Activated T-cell treated with anti-CD3 and anti-CD28 coated beads, Interleukin-2, amount 50 U/mL, for 4 hours (primary cell): ENCODE data around the gene KCNAB1. TPM values are rescaled to one million over a fixed set of nuclear protein-coding genes. Genes with fewer than 3 reads are reported as not detected.
"Not testable (repeated sequence)": the region's sequence is repeated elsewhere in the genome, so short reads cannot be mapped to it uniquely, and the experiment has no call there.

Experiments used
- ATAC-seq, 2 donors: fragments of 200-7000 bp; cut with Tn5 transposase; one replicate each; pipeline ENCODE4 v1.10.0; 2021
- DNase-seq: peaks from one replicate; pipeline ENCODE4 v3.0.0-alpha.2; 2020
- H3K27me3 Mint-ChIP-seq: one replicate; pipeline ENCODE4 v1.8.0; 2021; ENCODE audit warnings: low read depth, mixed read lengths
- H3K36me3 Mint-ChIP-seq: one replicate; pipeline ENCODE4 v1.8.0; 2022; ENCODE audit warnings: mixed read lengths; ENCODE audit not compliant: insufficient read depth
- H3K4me1 Mint-ChIP-seq: one replicate; pipeline ENCODE4 v1.8.0; 2021; ENCODE audit warnings: low read depth, mixed read lengths
- H3K4me3 Mint-ChIP-seq: one replicate; pipeline ENCODE4 v1.8.0; 2021; ENCODE audit warnings: mild to moderate bottlenecking, moderate library complexity, mixed read lengths
- H3K9me3 Mint-ChIP-seq: one replicate; pipeline ENCODE4 v1.8.0; 2021; ENCODE audit warnings: mixed read lengths
- total RNA-seq, 3 donors: library from RNA; stranded (reverse); gene quantifications; one replicate each; pipeline ENCODE4 v1.2.1, GENCODE V29; 2021

KCNAB1 gene
- total RNA-seq, 3 donors from 2014 or later = not detected

DNA sequence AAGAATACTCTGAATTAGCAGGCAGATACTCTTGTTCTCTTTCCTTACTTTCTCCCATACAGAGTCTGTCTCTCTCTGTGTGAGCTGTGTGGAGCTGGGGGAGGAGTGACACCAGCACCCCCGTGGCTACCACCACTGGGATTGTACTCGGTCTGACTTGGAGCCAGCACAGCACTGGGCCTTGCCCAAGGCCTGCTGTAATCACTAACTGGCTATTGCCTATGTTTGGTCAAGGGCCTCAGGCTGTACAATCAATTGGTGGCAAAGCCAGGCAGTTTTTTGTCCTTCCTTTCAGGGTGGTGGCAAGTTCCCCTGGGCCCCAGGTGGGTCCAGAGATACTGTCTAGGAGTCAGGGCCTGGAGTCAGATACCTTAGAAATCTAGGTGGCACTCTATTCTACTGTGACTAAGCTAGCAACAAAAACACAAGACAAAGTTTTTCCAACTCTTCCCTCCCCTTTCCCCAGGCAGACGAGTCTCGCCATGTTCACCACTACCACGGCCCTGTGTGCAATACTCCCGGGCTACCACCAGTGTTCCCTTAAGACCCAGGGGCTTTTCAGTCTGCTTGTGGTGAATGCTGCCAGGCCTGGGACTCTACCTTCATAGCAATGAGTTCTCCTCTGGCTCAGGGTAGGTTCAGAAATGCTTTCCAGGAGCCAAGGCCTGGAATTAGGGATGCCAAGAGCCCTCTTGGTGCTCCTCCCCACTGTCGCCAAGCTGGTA, 151.8 kb downstream of the KCNAB1 start:
- H3K4me1 Mint-ChIP-seq = no peaks in the 10 kb centered on the region
- H3K36me3 Mint-ChIP-seq = no peaks in the 10 kb centered on the region
- no peak for DNase-seq
- ATAC-seq = no peak
- H3K27me3 Mint-ChIP-seq = peaks cover 7% of the 10 kb centered on the region
- H3K4me3 Mint-ChIP-seq = no peak overlapping the region
- H3K9me3 Mint-ChIP-seq = peaks cover 8% of the 10 kb centered on the region

DNA sequence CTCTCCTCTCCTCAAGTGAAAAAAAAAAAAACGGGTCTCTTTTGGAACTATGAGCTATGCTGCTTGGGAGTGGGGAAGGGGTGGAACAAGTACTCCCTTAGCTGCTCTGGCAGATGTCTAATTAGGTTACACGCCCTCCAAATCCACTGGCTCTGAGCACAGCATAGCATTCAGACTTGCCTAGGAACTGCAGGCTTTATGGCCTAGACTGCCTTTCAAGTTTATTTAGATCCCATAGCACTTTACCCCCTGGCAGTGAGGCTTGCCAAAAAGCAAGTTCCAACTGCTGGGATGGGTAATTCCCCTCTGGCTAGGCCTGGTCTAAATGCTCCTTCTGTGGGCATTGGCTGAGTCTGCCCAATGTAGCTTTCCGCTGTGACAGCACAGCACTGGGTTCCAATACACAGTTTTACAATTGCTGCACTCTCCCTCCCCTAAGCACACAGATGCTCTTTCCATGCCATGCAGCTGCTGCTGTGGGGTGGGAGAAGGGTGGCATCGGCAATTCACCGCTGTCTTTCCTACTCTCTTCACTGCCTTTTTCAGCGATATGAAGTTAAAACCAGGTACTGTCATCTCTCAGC, 152.8 kb downstream of the KCNAB1 start:
- Mint-ChIP-seq H3K9me3 (peaks cover 8% of the 10 kb centered on the region), H3K4me3 (no peak overlapping the region), H3K4me1 (no peaks in the 10 kb centered on the region), H3K27me3 (peaks cover 7% of the 10 kb centered on the region), H3K36me3 (no peaks in the 10 kb centered on the region)
- DNase-seq = no peak
- no peak for ATAC-seq

DNA sequence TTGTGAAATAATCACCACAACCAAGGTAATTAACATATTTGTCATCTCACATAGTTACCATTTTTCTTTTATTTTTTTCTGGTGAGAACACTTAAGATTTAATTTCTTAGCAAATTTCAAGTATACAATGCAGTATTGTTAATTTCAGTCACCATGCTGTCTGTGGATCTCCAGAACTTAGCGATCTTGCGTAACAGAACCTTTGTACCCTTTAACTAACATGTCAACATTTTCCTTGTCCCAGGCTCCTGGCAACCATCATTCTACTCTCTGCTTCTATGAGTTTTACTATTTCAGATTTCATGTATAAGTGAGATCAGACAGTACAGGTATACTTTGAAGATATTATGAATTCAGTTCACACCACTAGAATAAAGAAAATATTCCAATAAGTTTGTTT, 154.4 kb downstream of the KCNAB1 start:
- ATAC-seq = no peak
- Mint-ChIP-seq H3K4me1 (no peaks in the 10 kb centered on the region), H3K4me3 (no peak overlapping the region)

DNA sequence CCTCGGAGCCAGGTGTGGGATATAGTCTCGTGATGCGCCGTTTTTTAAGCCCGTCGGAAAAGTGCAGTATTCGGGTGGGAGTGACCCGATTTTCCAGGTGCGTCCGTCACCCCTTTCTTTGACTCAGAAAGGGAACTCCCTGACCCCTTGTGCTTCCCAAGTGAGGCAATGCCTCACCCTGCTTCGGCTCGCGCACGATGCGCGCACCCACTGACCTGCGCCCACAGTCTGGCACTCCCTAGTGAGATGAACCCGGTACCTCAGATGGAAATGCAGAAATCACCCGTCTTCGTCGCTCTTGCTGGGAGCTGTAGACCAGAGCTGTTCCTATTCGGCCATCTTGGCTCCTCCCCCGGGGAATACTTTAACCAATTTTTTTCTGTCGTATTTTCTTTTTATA, 164.3 kb downstream of the KCNAB1 start:
- H3K4me1 Mint-ChIP-seq, DNase-seq, ATAC-seq, H3K9me3 Mint-ChIP-seq, H3K36me3 Mint-ChIP-seq, H3K4me3 Mint-ChIP-seq: not testable (repeated sequence)
- peaks cover 21% of the 10 kb centered on the region for H3K27me3 Mint-ChIP-seq

More for the DNA sequence above, 154.4 kb downstream of the KCNAB1 start:
- no peak for DNase-seq
- Mint-ChIP-seq H3K27me3 (peaks cover 7% of the 10 kb centered on the region), H3K36me3 (no peaks in the 10 kb centered on the region), H3K9me3 (peaks cover 8% of the 10 kb centered on the region)

DNA sequence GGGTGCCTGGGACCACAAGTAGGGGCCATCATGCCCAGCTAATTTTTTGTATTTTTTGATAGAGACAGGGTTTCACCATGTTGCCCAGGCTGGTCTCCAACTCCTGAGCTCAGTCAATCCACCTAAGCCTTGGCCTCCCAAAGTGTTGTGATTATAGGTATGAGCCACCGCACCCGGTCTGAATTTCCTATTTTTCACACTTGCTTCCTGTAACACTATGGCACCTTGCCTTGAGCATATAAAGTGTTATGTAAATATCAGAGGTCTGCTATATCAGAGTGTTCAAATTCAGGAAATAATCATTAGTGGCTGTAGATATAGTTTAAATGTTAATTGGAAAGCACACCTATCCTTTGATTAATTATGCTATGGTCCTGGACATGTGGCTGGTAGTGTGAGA, 165.2 kb downstream of the KCNAB1 start:
- Mint-ChIP-seq H3K9me3 (no peaks in the 10 kb centered on the region), H3K4me3 (no peak overlapping the region), H3K27me3 (peaks cover 31% of the 10 kb centered on the region), H3K4me1 (no peaks in the 10 kb centered on the region), H3K36me3 (no peaks in the 10 kb centered on the region)
- DNase-seq = no peak
- ATAC-seq = no peak

DNA sequence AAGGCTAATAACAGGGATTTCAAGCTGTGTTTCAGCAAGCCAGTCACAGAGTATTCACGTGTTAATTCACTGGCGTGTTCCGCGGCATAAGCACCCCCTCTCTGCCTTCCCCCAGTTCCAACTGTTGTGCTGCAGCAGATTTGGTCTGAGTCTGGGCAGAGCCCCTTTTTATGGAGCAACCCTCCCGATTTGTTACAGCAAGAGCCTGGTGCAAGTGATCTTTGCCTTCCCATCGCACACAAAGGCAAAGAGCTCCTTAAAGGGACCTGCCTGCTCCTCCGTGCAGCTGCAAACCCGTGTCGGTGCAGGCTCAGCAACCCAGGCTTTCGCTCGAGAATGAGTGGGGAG, 170.5 kb downstream of the KCNAB1 start:
- Mint-ChIP-seq H3K9me3 (no peaks in the 10 kb centered on the region), H3K27me3 (peaks cover 65% of the 10 kb centered on the region), H3K36me3 (no peaks in the 10 kb centered on the region), H3K4me1 (peaks cover 9% of the 10 kb centered on the region), H3K4me3 (no peak overlapping the region)
- ATAC-seq (peak in 1 of 2 donors; percentile 24), DNase-seq (no peak)

DNA sequence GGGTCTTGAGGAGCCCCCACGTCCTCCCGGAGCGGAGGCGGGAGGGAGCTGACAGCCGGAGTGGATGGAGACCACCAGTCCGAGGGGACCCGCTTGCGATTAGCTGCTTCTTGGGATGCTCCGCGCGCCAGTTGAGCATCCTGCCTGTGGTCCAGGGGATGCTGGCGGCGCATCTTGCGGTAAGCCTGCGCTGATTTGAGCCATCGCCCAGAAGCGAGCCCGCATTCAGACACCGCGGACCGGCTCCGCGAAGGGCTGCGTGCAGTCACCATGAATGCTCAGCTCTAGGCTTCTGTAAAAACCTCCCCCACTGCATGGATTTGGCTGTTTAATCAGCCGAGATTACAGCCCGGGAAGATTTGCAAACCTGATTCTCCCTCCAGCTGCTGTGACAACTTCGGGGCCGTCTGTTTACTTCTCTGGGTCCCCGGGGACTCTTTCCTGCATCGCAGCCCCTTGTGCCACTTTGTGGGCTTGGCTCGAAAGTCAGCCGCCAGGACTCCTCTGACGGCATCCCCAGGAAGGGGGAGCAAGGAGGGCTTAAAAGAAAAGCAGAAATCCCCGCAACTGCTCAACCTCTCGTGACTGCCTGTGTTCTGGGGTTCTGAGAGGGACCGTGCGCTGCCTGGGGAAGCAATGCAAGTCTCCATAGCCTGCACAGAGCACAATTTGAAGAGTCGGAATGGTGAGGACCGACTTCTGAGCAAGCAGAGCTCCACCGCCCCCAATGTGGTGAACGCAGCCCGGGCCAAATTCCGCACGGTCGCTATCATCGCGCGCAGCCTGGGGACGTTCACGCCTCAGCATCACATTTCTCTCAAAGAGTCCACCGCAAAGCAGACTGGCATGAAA, 171.1 kb downstream of the KCNAB1 start:
- Mint-ChIP-seq H3K4me3 (peak overlapping the region; percentile 6), H3K4me1 (peaks cover 9% of the 10 kb centered on the region), H3K36me3 (no peaks in the 10 kb centered on the region), H3K9me3 (no peaks in the 10 kb centered on the region), H3K27me3 (peaks cover 68% of the 10 kb centered on the region)
- DNase-seq = no peak
- ATAC-seq = peak; percentile 53 to 62

DNA sequence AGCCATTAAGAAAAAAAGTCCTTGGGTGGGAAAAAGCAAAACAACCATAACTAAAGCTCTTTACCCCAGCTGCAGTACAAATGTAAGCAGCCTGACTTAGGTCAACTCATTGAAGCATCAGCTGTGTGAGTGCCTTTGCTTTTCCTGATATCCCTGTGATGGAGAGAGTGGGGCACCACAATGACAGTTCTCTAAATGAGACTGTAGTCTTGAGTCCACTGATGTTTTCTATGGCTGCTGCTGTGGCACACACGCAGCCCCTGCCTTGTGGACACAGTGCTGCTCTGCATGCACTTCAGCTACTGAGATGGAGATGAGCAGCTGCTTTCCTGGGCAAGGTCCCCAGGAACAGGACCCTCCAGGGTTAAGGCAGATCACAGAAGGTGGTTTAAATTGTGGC, 173.2 kb downstream of the KCNAB1 start:
- ATAC-seq = no peak
- DNase-seq = no peak
- Mint-ChIP-seq H3K9me3 (no peaks in the 10 kb centered on the region), H3K4me1 (peaks cover 9% of the 10 kb centered on the region), H3K27me3 (peaks cover 66% of the 10 kb centered on the region), H3K4me3 (no peak overlapping the region), H3K36me3 (no peaks in the 10 kb centered on the region)

DNA sequence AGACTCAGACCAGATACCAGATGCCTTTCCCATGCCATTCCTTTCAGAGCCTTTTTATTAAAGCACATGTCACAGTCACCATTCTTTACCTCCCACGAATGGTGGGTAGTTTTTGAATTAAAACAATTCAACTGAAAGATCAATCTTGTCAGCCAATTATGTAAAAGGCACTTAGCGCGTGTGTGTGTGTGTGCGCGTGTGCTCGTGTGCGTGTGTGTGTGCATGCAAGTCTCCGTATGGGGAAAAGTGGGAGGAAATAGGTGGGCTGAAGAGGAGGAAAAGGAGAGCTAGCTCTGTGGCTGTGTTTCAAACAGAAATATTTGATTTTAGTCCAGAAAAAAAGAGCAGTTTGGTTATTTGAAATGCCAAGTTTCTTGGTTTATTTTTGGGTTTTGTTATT, 177.2 kb downstream of the KCNAB1 start:
- Mint-ChIP-seq H3K4me1 (no peaks in the 10 kb centered on the region), H3K4me3 (no peak overlapping the region), H3K9me3 (no peaks in the 10 kb centered on the region), H3K36me3 (no peaks in the 10 kb centered on the region), H3K27me3 (peaks cover 39% of the 10 kb centered on the region)
- DNase-seq (no peak), ATAC-seq (no peak)

DNA sequence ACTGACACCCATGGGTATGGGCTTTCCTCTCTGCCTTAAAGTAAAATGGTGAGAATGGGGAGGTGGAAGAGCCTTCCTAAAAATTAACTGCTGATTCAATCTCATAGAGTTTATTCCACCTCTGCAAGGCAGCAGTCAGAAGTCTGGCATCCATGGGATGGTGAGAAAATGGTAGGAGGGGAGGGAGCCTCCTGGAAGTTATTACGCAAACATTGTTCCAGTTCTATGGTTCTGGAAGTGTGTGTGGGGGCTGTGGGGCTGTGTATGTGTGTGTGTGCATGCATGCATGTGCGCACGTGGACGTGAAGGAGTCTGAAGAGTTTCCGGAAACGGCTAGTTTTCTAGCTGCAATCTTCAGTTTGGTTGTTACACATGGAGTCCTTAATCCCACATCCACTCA, 177.6 kb downstream of the KCNAB1 start:
- no peaks in the 10 kb centered on the region for H3K9me3 Mint-ChIP-seq
- DNase-seq (no peak), ATAC-seq (no peak)
- peaks cover 35% of the 10 kb centered on the region for H3K27me3 Mint-ChIP-seq
- H3K36me3 Mint-ChIP-seq = no peaks in the 10 kb centered on the region
- no peak overlapping the region for H3K4me3 Mint-ChIP-seq
- H3K4me1 Mint-ChIP-seq = no peaks in the 10 kb centered on the region

DNA sequence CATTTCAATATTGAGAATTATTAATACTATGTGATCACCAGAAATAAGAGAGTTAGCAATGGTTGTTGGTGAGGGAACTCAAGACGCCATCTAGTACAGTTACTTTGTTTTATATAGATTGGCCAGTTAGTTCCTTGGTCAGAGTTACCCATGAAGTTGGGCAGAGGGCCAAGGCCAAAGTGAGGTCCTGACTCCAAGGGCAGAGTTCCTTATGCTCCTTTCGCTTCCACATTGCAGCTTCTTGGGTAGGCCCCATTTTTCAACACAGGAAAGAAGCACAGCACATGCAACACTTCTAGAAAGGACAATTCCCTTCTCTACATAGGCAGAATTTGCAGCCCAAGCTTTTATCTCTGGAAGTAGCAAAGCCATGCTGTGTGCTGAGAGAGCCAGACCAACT, 178.6 kb downstream of the KCNAB1 start:
- Mint-ChIP-seq H3K36me3 (no peaks in the 10 kb centered on the region), H3K4me3 (no peak overlapping the region), H3K27me3 (peaks cover 28% of the 10 kb centered on the region), H3K9me3 (no peaks in the 10 kb centered on the region), H3K4me1 (no peaks in the 10 kb centered on the region)
- no peak for DNase-seq
- ATAC-seq = no peak

DNA sequence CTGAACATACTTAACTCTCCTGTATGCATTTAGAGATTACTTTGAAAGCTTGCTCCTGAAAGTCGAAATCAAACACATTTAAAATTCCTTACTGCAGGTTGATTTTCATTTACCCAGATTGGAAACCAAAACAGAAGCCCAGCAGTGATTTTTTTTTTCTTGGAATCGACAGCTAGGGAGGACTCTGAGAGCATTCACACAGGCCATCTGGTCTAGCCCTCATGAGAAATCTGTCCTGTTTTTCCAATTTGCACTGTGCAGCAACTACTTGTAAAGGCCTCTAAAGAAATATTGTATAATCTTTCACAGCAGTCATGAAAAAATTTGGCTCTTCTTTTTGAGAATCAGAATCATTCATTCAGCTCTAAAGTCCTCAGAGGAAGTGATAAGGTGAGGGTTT, 179.2 kb downstream of the KCNAB1 start:
- peaks cover 26% of the 10 kb centered on the region for H3K27me3 Mint-ChIP-seq
- no peaks in the 10 kb centered on the region for H3K4me1 Mint-ChIP-seq
- ATAC-seq (no peak), DNase-seq (no peak)
- H3K9me3 Mint-ChIP-seq = no peaks in the 10 kb centered on the region
- H3K36me3 Mint-ChIP-seq = no peaks in the 10 kb centered on the region
- H3K4me3 Mint-ChIP-seq = no peak overlapping the region

DNA sequence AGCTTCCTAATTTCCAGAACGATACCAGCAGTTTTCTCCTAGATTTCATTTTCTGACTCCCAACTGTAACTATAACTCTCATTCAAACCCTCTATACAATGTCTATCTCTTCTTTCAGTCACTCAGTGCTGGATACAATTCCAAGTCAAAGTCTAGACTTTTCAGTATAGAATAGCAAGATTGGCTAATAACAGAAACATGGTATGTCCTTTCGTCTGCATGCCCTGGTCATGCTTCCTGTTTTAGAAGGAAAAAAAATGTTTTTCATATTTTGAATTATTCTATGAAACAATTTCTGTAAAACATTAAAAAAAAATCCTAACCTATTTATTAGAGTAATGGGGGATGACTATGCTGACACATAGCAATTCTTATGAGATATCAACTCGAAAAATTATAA, 180.0 kb downstream of the KCNAB1 start:
- Mint-ChIP-seq H3K4me3 (no peak overlapping the region), H3K36me3 (no peaks in the 10 kb centered on the region), H3K27me3 (peaks cover 23% of the 10 kb centered on the region), H3K9me3 (no peaks in the 10 kb centered on the region), H3K4me1 (no peaks in the 10 kb centered on the region)
- ATAC-seq (no peak), DNase-seq (no peak)

DNA sequence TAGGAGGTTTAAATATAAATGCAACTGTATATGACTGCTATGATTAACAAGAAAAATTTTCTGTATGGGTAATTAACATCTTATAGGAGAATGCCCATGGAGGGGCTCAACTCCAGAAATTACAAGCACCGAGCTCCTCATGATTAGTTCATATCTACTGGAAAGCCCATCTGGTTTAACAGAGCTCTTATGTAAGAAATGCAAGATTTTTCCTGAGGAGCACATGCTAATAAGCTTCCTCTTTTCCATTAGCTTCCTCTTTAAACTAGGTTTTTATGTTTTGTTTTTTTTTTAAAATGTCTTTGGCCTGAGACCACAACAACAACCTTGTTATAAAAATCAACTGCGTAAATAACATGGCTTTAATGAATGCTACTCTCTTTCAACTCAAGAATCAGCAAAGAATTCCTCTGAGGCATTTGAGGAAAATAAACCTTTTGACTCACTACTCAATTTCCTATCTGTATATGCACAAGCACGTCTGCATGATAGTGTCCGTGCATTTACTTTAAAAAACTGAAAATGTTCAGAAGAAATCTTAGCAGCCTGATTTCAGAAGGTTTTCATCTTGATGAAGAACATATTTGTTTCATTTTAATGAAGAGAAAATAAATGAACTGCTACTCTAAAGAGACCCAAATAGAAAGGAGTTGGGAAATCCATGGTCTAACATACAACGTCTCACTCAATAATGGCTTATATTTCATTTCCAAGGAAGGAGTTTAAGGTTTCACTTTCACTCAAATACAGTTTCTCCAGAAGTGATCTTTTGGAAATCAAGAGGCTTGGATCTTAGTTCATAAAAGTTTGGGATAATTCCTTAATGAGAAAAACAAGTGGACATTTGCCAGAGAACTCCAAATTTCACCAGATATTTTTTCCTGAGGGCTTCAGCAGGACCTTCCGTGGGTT, 180.8 kb downstream of the KCNAB1 start:
- no peak for ATAC-seq
- H3K9me3 Mint-ChIP-seq = no peaks in the 10 kb centered on the region

More for the DNA sequence above, 180.8 kb downstream of the KCNAB1 start:
- H3K4me3 Mint-ChIP-seq = no peak overlapping the region
- H3K4me1 Mint-ChIP-seq = no peaks in the 10 kb centered on the region
- DNase-seq = no peak
- H3K36me3 Mint-ChIP-seq = no peaks in the 10 kb centered on the region
- H3K27me3 Mint-ChIP-seq = peaks cover 20% of the 10 kb centered on the region
